ENCODE data around the gene AMBRA1.

Gene AMBRA1

GRCh38 chr11:46364056-46364455, 229.8 kb downstream of the AMBRA1 start:
- no peak for DNase-seq

DNA sequence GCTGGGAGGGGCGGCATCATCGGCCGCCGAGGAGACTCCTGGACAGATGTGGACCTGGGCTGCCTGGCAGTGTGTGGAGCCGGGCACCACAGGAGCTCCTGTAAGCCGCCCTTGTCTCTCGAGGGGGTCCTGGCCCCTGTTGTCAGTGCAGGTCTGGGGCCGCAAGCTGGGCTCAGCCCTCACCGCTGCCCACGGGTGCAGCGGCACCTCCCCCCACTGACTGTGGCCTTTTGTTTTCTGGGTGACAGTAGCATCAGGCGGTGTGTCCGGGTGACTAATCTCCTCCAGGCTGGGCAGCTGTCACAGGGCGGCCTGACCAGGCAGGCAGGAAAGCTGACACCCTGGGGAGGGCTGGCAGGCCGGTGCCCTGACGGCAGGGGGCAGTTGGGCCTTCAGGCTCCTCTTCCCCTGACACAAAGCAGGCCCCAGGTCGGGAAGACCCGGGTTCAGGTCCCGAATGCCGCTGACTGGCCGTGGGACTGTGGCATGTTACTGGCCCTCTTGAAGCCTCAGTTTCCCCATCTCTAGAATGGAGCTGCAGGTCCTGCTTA, 230.3 kb downstream of the AMBRA1 start:
- no peak for DNase-seq

GRCh38 chr11:46363031-46363407, 230.8 kb downstream of the AMBRA1 start:
- no peak for DNase-seq

- DNase-seq: no peak
Measured at GRCh38 chr11:46362156-46363030, 231.4 kb downstream of the AMBRA1 start.

- no peak for DNase-seq
Measured at GRCh38 chr11:46361283-46362155, 232.3 kb downstream of the AMBRA1 start.

- DNase-seq: no peak
Measured at GRCh38 chr11:46360878-46361277, 232.9 kb downstream of the AMBRA1 start.

- no peak for DNase-seq
Measured at GRCh38 chr11:46359953-46360352, 233.9 kb downstream of the AMBRA1 start.

GRCh38 chr11:46357483-46357936, 236.3 kb downstream of the AMBRA1 start:
- DNase-seq: no peak

- DNase-seq: no peak
Measured at GRCh38 chr11:46356924-46357482, 236.8 kb downstream of the AMBRA1 start.

GRCh38 chr11:46353698-46354097, 240.1 kb downstream of the AMBRA1 start:
- no peak for DNase-seq

DNA sequence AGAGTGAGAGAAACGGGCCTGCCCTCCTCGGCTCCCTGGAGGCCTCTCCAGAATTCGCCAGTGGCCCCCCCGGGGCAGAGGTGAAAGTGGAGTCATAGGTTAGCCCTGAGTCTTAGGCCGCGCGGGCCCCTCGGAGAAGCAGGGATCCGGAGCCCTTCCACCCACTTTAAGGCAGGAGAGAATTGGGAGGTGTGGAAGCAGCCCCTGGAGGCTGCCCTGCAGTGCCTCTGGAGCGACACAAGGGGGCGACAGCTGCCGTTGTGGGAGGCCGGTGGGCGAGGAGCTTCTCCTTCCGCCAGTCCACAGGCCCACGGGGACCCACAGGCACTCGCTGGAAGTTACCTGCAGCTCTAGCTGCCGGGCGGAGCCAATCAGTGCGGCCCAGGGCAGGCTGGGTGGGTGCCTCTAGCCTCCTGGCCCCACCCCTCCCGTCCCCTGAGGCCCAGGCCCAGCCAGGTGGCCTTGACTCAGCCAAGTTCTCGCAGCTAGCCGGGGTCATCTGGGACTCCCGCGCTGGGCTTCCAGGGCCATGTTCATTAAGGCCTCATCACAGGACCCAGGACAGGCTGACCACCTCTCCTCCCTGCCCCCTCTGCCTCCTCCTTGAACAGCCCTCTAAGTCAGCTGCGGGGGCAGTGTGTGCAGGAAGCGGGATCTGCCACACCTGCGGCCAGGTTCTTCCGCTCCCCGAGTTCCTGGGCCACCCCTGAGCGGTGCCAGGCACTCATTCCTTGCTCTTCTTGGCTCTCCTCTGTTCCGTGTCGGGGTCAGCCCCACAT, 241.6 kb downstream of the AMBRA1 start:
- DNase-seq: no peak

- no peak for DNase-seq
Measured at GRCh38 chr11:46351606-46352005, 242.2 kb downstream of the AMBRA1 start.

DNA sequence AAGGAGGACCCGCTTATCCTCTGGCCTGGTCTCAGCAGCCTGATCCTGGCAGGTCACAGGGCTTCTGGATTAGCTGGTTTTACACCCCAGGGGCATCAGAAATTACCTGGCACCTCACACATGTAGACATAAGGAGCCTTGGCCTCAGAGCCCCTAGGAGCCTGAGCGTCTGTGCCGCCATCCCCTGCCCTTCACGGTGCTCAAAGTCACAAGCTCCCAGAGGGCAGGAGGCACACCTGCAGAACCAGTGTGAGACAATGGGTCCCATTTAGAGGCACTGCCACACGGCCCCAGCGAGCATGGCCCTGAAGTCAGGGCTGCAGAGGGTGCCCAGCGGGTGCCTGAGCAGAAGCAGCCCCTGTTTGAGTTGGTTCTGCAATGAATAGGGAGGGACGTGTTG, 242.7 kb downstream of the AMBRA1 start:
- no peak for DNase-seq

DNA sequence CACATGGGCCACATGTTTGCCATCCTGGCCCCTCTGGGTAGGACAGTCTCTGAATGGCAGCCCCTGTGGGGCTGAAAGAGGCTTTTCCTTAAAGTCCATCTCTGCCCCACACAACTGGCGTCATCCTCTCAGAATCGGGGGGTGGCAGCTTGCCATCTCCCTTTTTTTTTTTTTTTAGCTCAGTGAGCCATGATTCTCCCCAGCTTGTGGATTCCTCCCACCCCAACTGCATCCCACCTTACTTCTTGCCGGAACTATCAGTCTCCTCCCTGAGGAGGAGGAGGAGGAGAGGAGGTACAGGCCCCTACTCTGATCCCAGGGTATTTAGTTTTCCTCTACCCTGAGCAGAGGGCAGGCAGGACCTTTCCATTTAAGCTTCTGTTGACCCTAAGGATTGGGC, 243.1 kb downstream of the AMBRA1 start:
- DNase-seq: no peak

DNA sequence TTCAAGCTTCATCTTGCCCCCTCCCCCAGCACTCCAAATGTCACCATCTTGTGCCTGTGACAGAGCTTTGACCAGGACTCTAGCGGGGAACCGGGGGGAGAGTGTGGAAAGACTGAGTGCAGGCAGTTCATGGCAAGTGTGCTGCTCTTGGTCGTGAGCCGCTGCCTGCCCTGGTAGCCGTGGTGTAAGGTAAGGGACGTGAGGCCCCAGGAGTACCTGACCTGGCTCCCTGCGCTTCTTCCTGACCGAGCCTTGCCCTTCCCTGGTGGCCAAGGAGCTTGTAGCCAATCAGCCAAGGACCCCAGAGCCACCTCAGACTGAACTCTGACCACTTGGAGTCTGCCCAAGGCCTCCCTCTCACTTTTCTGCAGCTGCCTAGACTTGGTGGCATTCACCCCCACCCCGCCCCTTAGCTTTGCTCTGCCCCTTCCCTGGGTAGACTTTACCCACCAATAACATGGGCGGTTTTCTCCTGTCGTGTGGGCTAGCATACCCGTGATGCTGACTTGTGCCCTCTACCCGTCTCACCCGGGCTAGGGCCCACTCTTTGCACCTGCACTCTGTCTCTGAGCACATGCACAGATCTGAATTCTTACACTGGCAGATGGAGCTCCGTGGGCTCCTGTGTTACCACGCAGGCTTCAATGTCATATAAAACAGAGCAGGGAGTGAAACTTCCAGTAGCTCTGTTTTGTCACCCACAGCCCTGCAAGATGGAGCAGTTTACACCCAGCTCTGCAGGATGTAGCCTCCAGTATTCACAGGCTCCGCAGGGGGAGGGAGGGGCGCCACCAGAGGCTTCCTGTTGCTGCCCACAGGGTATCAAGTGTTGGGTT, 245.0 kb downstream of the AMBRA1 start:
- DNase-seq: no peak

DNA sequence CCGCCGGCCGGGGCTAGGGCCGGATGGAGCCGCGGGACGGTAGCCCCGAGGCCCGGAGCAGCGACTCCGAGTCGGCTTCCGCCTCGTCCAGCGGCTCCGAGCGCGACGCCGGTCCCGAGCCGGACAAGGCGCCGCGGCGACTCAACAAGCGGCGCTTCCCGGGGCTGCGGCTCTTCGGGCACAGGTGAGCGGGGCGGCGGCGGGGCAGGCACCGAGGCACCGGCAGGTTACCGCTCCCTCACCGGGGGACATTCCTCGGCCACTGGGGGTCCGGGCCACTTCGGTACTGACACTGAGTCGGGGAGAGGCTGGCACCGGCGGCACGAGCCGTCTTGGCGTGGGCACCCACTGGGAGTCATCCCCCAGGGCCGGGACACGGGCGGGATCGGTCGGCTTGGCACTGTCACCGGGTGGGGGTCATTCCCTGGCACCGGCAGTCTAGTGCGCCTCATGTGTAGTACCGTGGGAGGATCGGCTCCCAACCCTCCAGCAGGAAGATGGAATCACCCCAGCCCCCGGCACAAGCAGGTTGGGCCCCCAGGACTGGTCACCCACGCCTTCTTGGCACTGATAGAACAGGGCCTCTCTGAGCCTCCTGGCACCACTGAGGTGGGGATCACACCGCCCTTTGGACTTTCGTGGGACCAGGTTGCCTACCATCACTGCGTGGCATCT, 246.0 kb downstream of the AMBRA1 start:
- DNase-seq: no peak

DNA sequence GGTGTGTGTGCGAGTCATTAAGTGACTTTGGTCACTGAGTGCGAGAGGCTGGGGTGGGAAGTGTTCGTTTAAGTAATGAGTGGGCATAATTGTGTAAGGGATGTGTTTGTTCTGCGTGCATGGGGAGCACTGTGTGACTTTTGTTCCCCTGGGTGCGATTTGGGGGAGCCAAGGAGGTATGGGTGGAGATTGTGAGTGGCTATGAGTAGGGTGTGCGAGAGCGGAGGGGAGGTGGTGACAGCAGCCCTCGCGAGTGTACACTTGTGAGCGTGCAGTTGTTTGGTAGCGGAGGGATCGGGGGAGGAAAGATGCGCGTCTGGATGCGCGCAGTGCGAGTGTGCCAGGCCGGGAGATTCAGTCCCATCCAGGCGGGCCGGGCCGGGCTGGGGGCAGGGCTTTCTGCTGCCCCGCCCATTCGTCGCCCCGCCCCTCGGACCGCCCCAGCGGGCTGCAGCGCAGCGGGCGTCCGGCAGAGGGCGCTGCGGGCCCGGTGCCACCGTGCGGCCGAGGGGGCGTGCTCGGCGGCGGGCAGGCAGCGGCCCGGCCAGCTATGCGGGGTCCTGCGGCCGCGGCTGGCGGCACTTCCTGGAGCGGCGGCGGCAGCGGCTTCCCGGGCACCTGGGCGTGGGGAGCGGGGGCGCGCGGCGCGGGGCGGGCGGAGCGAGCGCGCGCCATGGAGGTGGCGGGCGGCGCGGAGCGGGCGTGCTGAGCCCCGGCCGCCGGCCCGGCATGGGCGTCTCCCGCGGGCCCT, 246.8 kb downstream of the AMBRA1 start, which contains the start of gene DGKZ:
DGKZ (plus strand) TSS at position 578 of the 751 bp plus-strand sequence. CDS start 197 bp downstream, outside the sequence.
- no peak for DNase-seq

All from cortex of kidney (tissue), 1 donor.